Calu3 (cell line): ENCODE data around the gene SYNGR1. TPM values are rescaled to one million over a fixed set of nuclear protein-coding genes. Genes with fewer than 3 reads are reported as not detected.

ENCODE experiments used
- BruUV-seq: library from RNA; stranded (reverse); fragments of 400-500 nt; replicated peaks from 2 replicates; lab custom pipeline; 2021; lab: Mats Ljungman, UMichigan
- CTCF ChIA-PET: fragments of 300-600 bp; sonication (Branson Sonifier 250); formaldehyde crosslinking; loops from one replicate; lab custom pipeline; 2022; ENCODE audit warnings: antibody characterized with exemption; lab: Charles Lee
- DNase-seq: peaks from one replicate; pipeline ENCODE4 v3.0.0; 2022
- H3K27ac Mint-ChIP-seq: one replicate; pipeline ENCODE4 v1.8.0; 2022; ENCODE audit warnings: mixed read lengths; ENCODE audit not compliant: unreplicated experiment
- H3K27me3 Mint-ChIP-seq: one replicate; pipeline ENCODE4 v1.8.0; 2022; ENCODE audit warnings: mixed read lengths; ENCODE audit not compliant: unreplicated experiment
- H3K36me3 Mint-ChIP-seq: one replicate; pipeline ENCODE4 v1.8.0; 2022; ENCODE audit warnings: mild to moderate bottlenecking, moderate library complexity, mixed read lengths; ENCODE audit not compliant: insufficient read depth, unreplicated experiment
- H3K4me1 Mint-ChIP-seq: one replicate; pipeline ENCODE4 v1.8.0; 2022; ENCODE audit warnings: mild to moderate bottlenecking, low read depth, mixed read lengths; ENCODE audit not compliant: unreplicated experiment
- H3K4me3 Mint-ChIP-seq: one replicate; pipeline ENCODE4 v1.8.0; 2022; ENCODE audit warnings: mild to moderate bottlenecking, low read depth, moderate library complexity, mixed read lengths; ENCODE audit not compliant: unreplicated experiment
- H3K9me3 Mint-ChIP-seq: one replicate; pipeline ENCODE4 v1.8.0; 2022; ENCODE audit warnings: low read depth, mixed read lengths; ENCODE audit not compliant: unreplicated experiment
- CTCF ChIP-seq: fragments of 200-600 bp; IDR thresholded peaks from one replicate; pipeline ENCODE4 v1.8.0; 2022; ENCODE audit warnings: antibody characterized with exemption; ENCODE audit not compliant: unreplicated experiment
- intact Hi-C: fragments of 100-400 bp; cut with micrococcal nuclease; formaldehyde crosslinking; loops from one replicate; pipeline ENCODE4 v1.10.0; 2022; ENCODE audit not compliant: unreplicated experiment
- total RNA-seq: library from RNA; stranded (reverse); gene quantifications from 2 replicates; pipeline ENCODE4 v1.2.3, GENCODE V29; 2022

The SYNGR1 gene
- total RNA-seq, 1 experiment from 2014 or later: 12.3 TPM

GRCh38 chr22:39427751-39428596 is 78.2 kb downstream of the SYNGR1 start:
- DNase-seq: no peak
- Mint-ChIP-seq H3K4me1 (no peaks in the 10 kb centered on the region), H3K27me3 (no peaks in the 10 kb centered on the region), H3K4me3 (no peak overlapping the region), H3K36me3 (peaks cover 24% of the 10 kb centered on the region), H3K27ac (no peak overlapping the region), H3K9me3 (no peaks in the 10 kb centered on the region)
- CTCF ChIA-PET: interaction anchor here (0.7 kb wide), 1 partner anchor 74 kb away, joined by 4 read pairs; the partner anchor contains the start of gene MIEF1
- no peak for TF ChIP-seq CTCF
- no TSS peak for BruUV-seq
- intact Hi-C loops: no loop called here

- no peaks in the 10 kb centered on the region for H3K4me1 Mint-ChIP-seq
- H3K4me3 Mint-ChIP-seq: no peak overlapping the region
- CTCF ChIA-PET: interaction anchor here (0.7 kb wide), 1 partner anchor 73 kb away, joined by 4 read pairs; the partner anchor contains the start of gene MIEF1
- no peak overlapping the region for H3K27ac Mint-ChIP-seq
- TF ChIP-seq CTCF: no peak
- H3K9me3 Mint-ChIP-seq: no peaks in the 10 kb centered on the region
- no TSS peak for BruUV-seq
- DNase-seq: no peak
- peaks cover 24% of the 10 kb centered on the region for H3K36me3 Mint-ChIP-seq
- no peaks in the 10 kb centered on the region for H3K27me3 Mint-ChIP-seq
- intact Hi-C loops: no loop called here
These were observed 78.8 kb downstream of the SYNGR1 start for GRCh38 chr22:39428597-39429071.

- Mint-ChIP-seq H3K36me3 (peaks cover 24% of the 10 kb centered on the region), H3K9me3 (no peaks in the 10 kb centered on the region), H3K27ac (no peak overlapping the region), H3K27me3 (no peaks in the 10 kb centered on the region), H3K4me1 (no peaks in the 10 kb centered on the region), H3K4me3 (no peak overlapping the region)
- intact Hi-C loops: no loop called here
- DNase-seq: no peak
- TF ChIP-seq CTCF: no peak
- CTCF ChIA-PET: no interaction called here
- no TSS peak for BruUV-seq
These were observed 79.4 kb downstream of the SYNGR1 start for GRCh38 chr22:39429186-39429585.

GRCh38 chr22:39429916-39430575 is 80.3 kb downstream of the SYNGR1 start:
- no peak overlapping the region for H3K4me3 Mint-ChIP-seq
- H3K27me3 Mint-ChIP-seq: no peaks in the 10 kb centered on the region
- BruUV-seq: no TSS peak
- H3K27ac Mint-ChIP-seq: no peak overlapping the region
- no peaks in the 10 kb centered on the region for H3K9me3 Mint-ChIP-seq
- no peaks in the 10 kb centered on the region for H3K4me1 Mint-ChIP-seq
- TF ChIP-seq CTCF: no peak
- no peak for DNase-seq
- H3K36me3 Mint-ChIP-seq: peaks cover 28% of the 10 kb centered on the region
- intact Hi-C loops: no loop called here
- CTCF ChIA-PET: no interaction called here
